Uterus (tissue), 2 donors: ENCODE results near the gene ZFPM1.

Experiments used
- POLR2A ChIP-seq, 2 donors: fragments of 450-650 bp; IDR thresholded peaks; one replicate each; pipeline ENCODE4 v1.6.1; 2016; ENCODE audit warnings: antibody characterized with exemption in 2 of 2, mild to moderate bottlenecking in 1 of 2, moderate library complexity in 1 of 2
- TF ChIP-seq, protein P1 (sequence below), 4 experiments: fragments of 200-600 bp in 2 of 4; fragments of 450-650 bp in 2 of 4; sonication (generic) in 2 of 4; IDR thresholded peaks; one replicate each; pipeline ENCODE4 v1.5.1; 2016 to 2019; ENCODE audit warnings: antibody characterized with exemption in 4 of 4, mild to moderate bottlenecking in 2 of 4, moderate library complexity in 1 of 4

DNA sequence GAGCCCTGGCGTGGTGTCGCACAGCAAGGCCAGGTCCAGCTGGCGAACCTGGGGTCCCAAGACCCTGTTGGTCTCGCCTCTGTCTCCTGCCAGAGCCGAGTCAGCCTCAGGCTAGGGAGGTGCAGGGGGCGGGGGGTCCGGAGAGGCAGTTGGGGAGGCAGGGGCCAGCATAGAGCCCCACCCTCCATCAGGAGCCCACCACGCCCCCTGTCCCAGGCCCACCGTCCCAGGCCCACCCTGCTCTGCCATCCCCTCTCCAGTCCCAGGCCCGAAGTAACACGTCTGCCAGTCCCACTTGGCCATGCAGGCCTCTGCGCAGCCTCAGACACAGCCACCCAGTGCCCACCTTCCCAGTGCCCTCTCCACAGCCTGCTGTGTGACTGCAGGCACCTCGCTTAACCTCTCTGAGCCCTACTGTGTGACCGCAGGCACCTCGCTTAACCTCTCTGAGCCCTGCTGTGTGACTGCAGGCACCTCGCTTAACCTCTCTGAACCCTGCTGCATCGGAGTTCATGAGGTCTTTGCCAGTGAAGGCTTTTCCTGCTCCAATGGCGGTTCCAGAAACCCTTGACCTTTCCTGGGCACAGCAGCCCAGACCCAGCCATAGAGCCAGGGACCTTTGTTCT is 41.0 kb upstream of the ZFPM1 start:
- TF ChIP-seq, protein P1, sequence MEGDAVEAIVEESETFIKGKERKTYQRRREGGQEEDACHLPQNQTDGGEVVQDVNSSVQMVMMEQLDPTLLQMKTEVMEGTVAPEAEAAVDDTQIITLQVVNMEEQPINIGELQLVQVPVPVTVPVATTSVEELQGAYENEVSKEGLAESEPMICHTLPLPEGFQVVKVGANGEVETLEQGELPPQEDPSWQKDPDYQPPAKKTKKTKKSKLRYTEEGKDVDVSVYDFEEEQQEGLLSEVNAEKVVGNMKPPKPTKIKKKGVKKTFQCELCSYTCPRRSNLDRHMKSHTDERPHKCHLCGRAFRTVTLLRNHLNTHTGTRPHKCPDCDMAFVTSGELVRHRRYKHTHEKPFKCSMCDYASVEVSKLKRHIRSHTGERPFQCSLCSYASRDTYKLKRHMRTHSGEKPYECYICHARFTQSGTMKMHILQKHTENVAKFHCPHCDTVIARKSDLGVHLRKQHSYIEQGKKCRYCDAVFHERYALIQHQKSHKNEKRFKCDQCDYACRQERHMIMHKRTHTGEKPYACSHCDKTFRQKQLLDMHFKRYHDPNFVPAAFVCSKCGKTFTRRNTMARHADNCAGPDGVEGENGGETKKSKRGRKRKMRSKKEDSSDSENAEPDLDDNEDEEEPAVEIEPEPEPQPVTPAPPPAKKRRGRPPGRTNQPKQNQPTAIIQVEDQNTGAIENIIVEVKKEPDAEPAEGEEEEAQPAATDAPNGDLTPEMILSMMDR (IDR thresholded peaks at IDR 0.05), result no peak
- no peak for TF ChIP-seq POLR2A (IDR thresholded peaks at IDR 0.05)
